Measurements from ENCODE around the gene MTHFD2.
"Not testable (repeated sequence)": the region's sequence is repeated elsewhere in the genome, so short reads cannot be mapped to it uniquely, and the experiment has no call there.

MTHFD2 gene

GRCh38 chr2:74229865-74230264 lies 31.4 kb downstream of the MTHFD2 start:
- DNase-seq (ENCODE audit: low spot score), result not testable (repeated sequence)

DNA sequence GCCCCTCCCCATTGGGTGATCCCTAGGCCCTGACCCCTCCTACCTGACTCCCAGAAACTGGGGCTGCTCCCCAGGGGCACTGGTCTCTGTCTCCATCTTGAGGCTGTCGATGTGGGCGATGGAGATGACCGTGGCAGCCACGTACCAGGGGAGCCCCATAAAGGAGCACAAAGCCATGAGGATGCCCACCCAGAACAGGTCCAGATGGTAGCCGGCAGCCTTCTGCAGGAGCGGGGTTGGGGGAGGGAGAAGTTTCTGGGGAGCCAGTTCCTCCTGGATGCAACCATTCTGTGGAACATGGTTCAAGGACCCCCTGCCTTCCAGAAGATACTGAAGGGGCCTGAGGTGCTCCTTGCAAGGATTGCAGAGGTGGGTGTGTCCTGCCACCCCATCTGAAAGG lies 34.0 kb downstream of the MTHFD2 start:
- no peak for DNase-seq (ENCODE audit: low spot score)

- no peak for DNase-seq (ENCODE audit: low spot score)
These were observed 35.2 kb downstream of the MTHFD2 start for GRCh38 chr2:74233648-74234047.

DNA sequence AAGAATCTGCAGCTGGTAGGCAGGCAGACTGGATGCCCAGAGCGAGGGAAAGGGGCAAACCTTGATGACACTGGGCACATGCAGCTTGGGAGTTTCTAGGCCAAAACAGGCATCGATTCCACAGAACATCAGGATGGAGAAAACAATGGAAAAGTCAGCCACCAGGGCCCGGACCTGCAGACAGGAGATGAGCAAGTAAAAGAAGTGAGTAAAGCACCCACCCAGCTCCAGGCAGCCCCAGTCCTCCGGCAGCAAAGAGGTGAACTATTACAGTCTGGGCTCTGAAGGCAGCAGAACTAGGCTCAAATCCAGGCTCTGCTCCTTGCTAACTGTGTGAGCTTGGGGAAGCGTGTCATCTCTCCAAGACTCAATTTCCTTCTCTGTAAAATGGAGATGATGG lies 36.6 kb downstream of the MTHFD2 start:
- no peak for DNase-seq (ENCODE audit: low spot score)

DNA sequence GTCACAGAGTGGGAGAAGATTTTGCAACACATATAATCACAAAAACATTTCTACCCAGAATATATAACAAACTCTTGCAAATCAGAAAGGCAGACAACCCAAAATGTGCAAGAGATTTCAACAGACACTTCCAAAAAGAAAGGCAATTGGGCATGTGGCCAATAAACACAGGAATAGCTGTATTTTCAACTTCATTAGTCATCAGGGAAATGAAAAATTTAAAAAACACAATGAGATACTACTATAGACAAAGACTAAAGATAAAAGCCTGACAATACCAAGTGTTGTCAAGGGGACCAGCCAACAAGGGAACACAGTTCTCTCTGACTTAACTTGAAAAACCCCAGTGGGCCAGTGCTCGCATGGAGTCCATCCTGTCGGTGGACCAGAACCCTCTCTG lies 40.5 kb downstream of the MTHFD2 start:
- DNase-seq (ENCODE audit: low spot score), result no peak

- DNase-seq (ENCODE audit: low spot score), result no peak
These were observed 40.9 kb downstream of the MTHFD2 start for GRCh38 chr2:74239346-74239745.

GRCh38 chr2:74242354-74243071 lies 44.1 kb downstream of the MTHFD2 start:
- no peak for DNase-seq (ENCODE audit: low spot score)

- no peak for DNase-seq (ENCODE audit: low spot score)
These were observed 45.9 kb downstream of the MTHFD2 start for GRCh38 chr2:74244286-74244685.

GRCh38 chr2:74246496-74247195 lies 48.2 kb downstream of the MTHFD2 start:
- no peak for DNase-seq (ENCODE audit: low spot score)

GRCh38 chr2:74249406-74250122 lies 51.1 kb downstream of the MTHFD2 start:
- no peak for DNase-seq (ENCODE audit: low spot score)

- peak; percentile 61 for DNase-seq (ENCODE audit: low spot score)
These were observed 51.8 kb downstream of the MTHFD2 start for GRCh38 chr2:74250189-74250631.

DNA sequence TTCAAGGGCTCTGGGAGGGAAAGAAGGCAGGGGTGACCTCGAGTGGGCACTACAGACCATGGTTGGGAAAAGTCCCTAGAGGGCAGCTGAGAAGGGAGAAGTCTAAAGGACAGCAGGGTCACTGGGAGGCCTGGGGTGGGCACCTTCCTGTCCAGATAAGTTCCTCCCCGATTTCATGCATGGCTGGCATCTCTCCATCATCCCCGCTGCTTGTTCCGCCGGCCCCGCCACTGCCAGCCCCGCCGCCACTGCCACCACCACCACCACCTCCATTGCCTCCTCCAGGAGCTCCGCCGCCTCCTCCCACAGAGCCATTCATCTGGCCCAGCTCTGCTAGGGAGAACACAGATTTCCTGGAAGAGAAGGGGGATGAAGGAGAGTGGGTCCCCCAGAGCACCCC lies 53.6 kb downstream of the MTHFD2 start:
- DNase-seq (ENCODE audit: low spot score), result no peak

GRCh38 chr2:74252862-74253261 lies 54.4 kb downstream of the MTHFD2 start:
- no peak for DNase-seq (ENCODE audit: low spot score)

DNA sequence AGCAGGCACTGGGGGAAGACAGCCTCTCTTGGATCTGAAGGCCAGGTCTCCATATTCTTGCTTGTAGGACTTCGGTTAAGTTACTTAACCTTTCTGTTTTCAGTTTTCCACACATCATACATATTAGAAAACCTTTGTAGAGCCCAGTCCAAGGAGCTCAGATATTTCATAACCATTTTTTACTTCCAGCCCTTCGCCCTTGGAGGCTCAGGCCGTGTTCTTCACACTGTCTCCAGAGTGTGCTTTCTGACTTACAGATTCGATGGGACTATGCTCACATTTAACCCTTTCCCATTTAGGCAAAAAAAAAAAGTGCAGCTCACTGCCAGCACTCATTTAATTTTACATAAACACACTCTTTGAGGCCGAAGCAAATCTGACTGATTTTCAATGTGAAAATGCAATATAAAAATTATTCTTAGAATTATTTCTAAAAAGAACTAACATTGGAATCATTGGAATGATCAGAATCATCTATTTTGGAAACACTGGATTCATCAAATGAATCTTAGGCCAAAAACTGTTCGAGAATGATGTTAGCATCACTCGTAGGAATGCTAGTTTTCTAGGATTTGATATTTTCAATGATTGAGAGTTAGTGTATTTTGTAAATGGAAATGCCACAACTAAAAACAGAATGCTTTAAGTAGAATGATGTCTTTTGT lies 55.0 kb downstream of the MTHFD2 start:
- DNase-seq (ENCODE audit: low spot score), result no peak

DNA sequence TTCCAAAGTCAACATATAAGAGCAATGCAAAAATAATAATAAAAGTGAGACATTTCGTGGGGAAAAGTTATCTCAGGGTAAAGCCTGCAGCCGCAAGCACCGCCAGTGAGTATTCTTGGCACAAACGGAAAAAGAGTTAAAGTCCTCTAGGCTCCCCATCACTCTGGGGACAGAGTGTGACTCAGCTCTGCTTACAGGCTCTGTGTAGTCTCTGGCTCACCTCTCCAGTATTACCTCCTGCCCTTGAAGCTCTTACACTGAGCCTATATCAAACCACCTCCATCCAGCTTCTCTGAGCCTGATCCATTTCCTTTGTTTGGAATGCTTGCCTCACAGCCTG lies 55.5 kb downstream of the MTHFD2 start:
- DNase-seq (ENCODE audit: low spot score), result no peak

DNA sequence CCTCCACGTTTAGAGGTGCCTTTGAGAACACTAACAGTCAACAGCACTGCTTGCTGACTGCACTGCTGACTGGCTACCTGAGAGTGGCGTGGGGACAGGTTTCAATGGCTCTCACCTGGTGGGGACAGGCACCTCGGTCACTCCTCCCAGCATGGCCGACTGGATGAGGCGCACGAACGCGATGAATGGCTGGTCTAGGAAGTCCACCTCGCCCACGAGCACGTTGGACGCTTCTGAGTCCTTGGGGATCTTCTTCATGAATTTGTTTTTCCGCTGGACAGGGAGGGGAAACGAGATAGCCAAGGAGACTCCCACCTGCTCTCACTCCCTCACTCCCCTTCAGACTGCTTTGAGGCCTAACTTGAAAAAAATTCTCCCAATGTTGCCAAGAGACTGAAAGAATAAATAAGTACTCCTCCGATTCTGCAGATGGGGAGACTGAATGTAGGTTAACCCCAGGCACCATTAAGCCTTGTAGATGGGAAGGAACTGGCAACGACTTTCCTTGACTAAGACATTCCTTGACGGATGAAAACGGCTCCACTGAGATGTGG lies 57.3 kb downstream of the MTHFD2 start:
- no peak for DNase-seq (ENCODE audit: low spot score)

GRCh38 chr2:74259191-74259590 lies 60.8 kb downstream of the MTHFD2 start:
- no peak for DNase-seq (ENCODE audit: low spot score)

DNA sequence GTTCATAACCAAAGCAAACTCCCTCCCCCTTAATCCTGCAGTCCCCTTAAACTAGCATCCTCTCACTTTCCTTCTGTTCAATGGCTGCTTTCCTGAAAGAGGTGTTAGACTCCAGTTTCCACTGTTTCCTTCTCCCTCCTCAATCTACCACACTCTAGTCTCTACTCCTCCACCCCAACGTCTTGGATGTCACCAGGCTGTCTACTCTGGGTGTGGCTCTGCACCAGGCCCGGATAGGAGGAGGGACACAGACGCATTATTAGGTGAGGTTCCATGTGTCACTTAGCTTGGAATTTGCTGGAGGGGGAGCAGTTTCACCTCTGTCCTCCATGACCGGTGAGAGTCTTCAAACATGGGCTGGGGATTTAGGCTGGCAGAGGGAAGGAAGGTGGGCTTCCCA lies 61.3 kb downstream of the MTHFD2 start:
- DNase-seq (ENCODE audit: low spot score), result no peak

DNA sequence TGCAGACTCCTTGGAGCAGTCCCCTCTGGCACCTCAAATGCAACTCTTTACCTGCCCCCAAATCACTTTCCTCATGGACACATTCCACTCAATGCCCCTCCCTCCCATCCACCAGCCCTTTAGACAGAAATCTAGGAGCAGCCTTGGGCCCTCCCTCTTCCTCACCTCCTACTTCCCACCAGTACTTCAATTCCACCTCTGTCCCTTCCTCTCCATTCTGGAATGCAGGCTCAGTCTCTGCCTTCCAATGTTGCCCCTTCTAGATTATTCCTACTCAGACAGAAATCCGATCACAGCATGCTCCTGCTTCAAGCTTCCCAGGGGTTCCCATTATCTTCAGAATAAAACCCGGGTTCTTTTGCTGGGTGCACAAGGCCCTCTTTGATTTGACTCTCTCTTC lies 62.1 kb downstream of the MTHFD2 start:
- no peak for DNase-seq (ENCODE audit: low spot score)

DNA sequence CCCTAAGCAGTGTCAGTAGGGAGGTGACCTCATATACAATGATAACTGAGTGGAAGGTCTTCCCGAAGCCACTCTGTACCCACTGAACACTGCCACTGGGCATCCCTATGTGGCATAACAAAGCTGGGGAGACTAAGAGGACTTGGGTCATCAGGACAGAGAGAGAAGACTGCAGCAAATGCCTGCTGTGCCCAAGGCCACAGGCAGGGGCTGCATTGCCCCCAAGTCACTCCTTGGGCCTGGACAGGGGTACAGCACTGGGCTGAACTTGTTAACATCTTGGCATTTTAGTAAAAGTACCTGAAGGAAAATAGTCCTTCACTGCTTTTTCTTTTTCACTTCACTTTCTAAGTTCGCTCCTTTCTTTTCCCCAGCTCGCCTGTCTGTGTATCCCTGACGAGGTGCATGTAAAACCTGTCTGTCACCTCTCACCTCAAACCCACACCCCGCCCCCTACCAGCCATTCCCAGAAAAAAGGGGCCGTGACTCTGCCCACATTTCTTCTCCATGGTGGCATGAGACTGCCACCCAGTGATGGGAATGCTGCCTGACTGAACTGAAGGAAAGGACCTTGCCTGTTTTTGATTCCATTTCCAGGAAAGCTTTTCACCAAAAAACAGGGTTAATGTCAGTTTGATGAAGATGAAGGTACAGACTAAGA lies 62.9 kb downstream of the MTHFD2 start:
- peak; percentile 35 for DNase-seq (ENCODE audit: low spot score)

GRCh38 chr2:74262681-74263080 lies 64.3 kb downstream of the MTHFD2 start:
- DNase-seq (ENCODE audit: low spot score), result no peak

DNA sequence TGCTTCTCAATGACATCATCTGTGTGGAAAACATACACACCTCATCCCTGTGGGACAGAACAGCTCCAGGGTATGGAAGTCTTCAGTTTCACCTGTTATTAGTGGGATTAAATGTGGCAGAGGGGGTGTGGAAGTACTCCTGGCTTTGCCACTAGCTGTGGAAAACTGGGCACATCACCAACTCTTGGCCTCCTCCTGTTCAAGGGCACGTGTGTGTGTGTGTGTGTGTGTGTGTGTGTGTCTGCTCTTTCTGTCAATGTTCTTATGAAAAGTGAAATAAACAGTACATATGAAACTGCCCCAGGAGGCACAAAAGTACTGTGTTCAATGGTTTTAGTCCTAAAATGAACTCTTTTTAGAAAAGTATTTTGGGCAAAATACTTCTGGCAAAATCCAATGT lies 65.9 kb downstream of the MTHFD2 start:
- DNase-seq (ENCODE audit: low spot score), result no peak
